Fibroblast of pulmonary artery (primary cell): ENCODE data around the gene NEURL3.
A peak's percentile ranks its signal among the peaks of the same experiment; 100 is the strongest.

Experiments used
- DNase-seq: peaks from one replicate; pipeline ENCODE4 v3.0.0-alpha.2; 2010; ENCODE audit warnings: low read depth
- H3K4me3 ChIP-seq: replicated peaks from 2 replicates; pipeline ENCODE4 v1.5.1; 2011; ENCODE audit warnings: low read depth, mild to moderate bottlenecking, control low read depth, low read length, moderate library complexity
- CTCF ChIP-seq: IDR thresholded peaks from 2 replicates; pipeline ENCODE4 v1.5.1; 2011; ENCODE audit warnings: mild to moderate bottlenecking, control low read depth, low read length, inconsistent platforms; ENCODE audit errors: missing control alignments

The NEURL3 gene

GRCh38 chr2:96538487-96539214, 33.5 kb upstream of the NEURL3 start:
- peak overlapping the region; percentile 71 for H3K4me3 ChIP-seq
- no peak for DNase-seq
- TF ChIP-seq CTCF = no peak

GRCh38 chr2:96537734-96538486, 32.8 kb upstream of the NEURL3 start:
- no peak for DNase-seq
- peak overlapping the region; percentile 71 for H3K4me3 ChIP-seq
- TF ChIP-seq CTCF = no peak

DNA sequence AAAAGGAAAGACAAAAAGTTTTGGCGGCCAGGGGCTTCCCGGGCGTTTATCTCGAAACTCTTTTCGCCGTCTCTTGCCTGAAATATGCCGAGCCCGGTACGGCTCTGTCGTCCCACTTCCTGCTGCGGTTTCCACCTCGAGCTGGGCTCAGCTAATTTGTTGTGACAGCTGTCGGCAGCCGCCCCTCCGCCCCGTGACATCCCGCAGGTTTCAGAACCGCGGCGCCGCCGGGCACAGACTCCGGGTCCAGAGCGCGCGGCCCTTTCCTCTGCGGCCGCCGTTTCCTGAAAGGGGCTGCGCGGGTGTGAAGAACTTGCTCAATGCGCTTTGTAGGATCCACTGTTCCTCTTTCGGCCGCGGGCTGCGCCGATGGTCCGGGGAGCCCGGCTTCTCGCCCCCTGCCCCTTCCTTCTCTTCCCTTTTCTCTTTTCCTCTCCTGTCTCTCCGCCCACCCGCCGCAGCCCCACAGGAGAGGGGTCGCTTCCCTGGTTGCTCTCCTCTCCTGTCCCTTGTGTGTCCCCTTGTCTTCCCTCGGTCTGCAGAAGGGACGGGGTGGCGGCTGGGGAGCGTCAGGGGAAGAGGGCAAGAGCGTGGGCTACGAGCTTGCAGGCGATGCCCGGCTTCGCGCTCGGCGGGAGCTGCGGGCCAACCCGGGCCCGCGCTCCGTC, 32.0 kb upstream of the NEURL3 start:
- no peak for TF ChIP-seq CTCF
- DNase-seq = peak; percentile 39
- peak overlapping the region; percentile 71 for H3K4me3 ChIP-seq

DNA sequence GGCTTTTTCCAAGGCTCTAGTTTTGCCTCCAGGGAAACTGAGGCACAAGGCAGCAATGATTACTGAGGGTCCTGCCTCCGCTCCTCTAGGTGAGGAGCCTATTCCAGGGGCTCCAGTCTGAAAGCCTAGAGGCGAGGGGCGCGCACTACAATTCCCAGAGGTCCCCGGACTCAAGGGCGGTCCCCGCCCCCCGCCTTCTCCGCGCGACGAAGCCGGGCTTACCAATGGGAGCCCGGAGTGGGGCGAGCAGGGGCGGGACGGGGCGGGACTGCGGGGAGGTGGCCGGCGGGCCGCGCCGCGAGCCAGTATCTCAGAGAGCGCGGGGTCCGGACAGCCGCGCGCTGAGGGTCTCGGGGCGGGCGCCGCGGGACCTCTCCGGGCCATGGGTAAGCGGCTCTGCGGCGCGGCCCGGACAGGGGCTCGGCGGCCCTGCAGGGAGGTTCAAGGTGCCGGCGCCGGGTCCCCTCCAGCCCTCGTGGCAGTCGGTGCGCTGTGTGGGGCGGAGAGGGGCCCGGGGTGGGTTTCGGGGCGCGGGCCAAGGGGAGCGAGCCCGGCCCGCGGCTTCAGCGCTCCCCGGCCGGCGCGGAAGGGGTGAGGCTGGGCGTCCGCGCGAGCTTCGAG, 31.4 kb upstream of the NEURL3 start, which contains the start of gene ARID5A:
Gene ARID5A (plus strand): TSS at position 308 of the 621 bp plus-strand sequence. CDS start 75 bp downstream, at position 383.
- TF ChIP-seq CTCF = peak; percentile 17
- DNase-seq = peak; percentile 85
- peak within 1 kb of the TSS; percentile 71 for H3K4me3 ChIP-seq

DNA sequence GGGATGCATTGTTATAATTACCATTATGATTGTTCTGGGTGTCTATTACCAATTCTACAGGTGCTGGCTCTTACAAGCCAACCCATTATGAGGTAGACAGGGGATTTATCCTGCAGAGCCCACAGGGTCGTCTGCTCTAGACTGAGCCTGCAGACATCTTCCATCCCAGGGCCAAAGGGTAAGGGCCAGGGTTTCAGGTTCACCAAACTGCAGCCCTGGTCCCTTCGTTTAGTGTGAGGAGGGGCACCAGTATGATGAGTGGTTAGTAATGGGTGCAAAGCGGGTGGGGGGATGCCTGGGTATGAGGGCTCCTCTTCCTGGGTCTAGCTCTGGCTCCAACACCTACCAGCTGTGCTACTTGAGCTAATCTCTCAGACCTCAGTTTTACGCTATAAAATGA, 30.2 kb upstream of the NEURL3 start:
- no peak overlapping the region for H3K4me3 ChIP-seq
- TF ChIP-seq CTCF = no peak
- no peak for DNase-seq

DNA sequence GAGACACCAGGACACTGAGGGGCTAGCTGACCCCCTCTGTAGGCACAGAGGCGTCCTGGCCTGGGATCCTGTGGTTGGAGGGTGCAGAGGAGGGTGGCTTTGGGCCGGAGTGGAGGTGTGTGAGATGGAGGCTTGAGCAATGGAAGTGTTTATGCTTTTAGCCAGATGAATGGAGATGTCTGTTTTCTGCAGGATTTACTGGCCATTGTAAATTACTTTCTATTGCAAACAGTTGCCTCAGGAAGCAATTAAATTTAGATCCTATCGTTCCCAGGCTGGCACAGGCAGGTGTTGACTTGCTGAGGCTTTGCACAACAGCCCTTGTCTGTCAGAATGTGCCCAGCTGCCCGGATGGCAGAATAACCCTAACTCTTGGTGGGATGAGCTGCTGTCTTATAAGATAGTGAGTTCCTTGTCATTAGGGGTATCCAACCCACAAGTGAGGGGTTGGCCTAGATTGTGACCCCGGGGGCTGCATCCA, 29.6 kb upstream of the NEURL3 start:
- no peak for DNase-seq
- no peak for TF ChIP-seq CTCF
- H3K4me3 ChIP-seq = no peak overlapping the region
